ENCODE measurements around the gene TAS2R60. TPM values are rescaled to one million over a fixed set of nuclear protein-coding genes. Genes with fewer than 3 reads are reported as not detected.

Gene TAS2R60
- total and polyA plus RNA-seq, 2 donors from 2014 or later: not detected

DNA sequence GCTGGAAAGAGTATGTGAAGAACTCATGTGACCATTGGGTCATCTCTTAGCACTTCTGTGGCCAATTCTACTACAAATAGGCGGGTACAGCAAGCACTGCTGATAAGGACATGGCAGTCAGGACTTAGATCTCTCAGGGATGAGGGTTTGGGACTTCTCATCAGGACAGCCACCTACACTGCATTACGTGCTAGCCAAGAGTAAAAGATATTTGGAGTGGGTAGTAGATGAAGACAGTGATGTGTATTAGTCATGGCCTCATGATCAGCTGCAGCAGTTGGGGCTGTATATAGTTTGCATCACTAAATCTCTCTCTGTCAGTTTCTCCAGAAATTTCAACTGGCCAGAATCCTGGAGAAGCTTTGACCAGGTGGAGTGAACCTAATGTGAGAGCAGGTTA is 9.2 kb downstream of the TAS2R60 start:
- Histone ChIP-seq H3K36me3 (ENCODE audit: control insufficient read depth in 2 of 3, insufficient read depth in 3 of 3, low read length in 3 of 3) (no peaks in the 10 kb centered on the region), H3K4me3 (ENCODE audit: low read length in 3 of 3) (no peak overlapping the region), H3K27me3 (ENCODE audit: control insufficient read depth, insufficient read depth, low read length) (no peaks in the 10 kb centered on the region), H3K27ac (ENCODE audit: low read depth in 2 of 2, low read length in 2 of 2) (no peak overlapping the region), H3K9me3 (ENCODE audit: control insufficient read depth in 2 of 3, insufficient read depth in 1 of 3, low read length in 3 of 3) (no peaks in the 10 kb centered on the region), H3K4me1 (ENCODE audit: control insufficient read depth in 2 of 3, insufficient read depth in 2 of 3, low read depth in 1 of 3, low read length in 3 of 3) (no peaks in the 10 kb centered on the region), H3K9ac (ENCODE audit: low read length in 3 of 3) (no peak overlapping the region)
- intact Hi-C loops (cut with DNase I): no loop called here
- no peak for DNase-seq
- no peak for FAIRE-seq
- TF ChIP-seq CTCF (IDR thresholded peaks at IDR 0.05; ENCODE audit: borderline replicate concordance, extremely low read depth, insufficient read depth): no peak

DNA sequence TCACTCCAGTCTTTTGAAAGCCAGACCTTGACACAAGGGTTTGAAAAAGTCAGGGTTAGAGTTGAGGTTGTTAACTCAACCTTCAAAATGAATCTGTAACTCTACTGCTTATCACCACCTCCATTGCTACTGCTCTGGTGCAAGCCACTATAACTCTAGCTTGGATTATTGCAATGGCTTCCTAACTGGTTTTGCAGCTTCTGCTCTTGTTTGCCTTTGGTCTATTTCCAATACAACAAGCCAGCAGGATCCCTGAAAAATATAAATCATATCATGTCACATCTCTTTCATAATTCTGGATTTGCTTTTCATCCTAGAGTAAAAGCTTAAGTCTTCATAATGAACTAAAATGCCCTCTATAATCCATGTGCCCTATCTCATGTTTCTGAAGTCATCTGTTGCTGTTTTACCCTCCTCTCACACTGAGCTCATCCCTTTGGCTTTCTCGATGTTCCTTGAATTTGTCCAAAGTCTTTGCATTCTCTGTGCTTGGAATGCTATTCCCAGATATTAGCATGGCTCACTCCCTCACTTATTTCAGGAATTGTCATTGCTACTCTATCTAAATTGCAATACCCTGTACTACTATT is 10.9 kb downstream of the TAS2R60 start:
- no peaks in the 10 kb centered on the region for H3K36me3 ChIP-seq (ENCODE audit: control insufficient read depth in 2 of 3, insufficient read depth in 3 of 3, low read length in 3 of 3)
- no peaks in the 10 kb centered on the region for H3K27me3 ChIP-seq (ENCODE audit: control insufficient read depth, insufficient read depth, low read length)
- intact Hi-C loops (cut with DNase I): no loop called here
- H3K9me3 ChIP-seq (ENCODE audit: control insufficient read depth in 2 of 3, insufficient read depth in 1 of 3, low read length in 3 of 3): no peaks in the 10 kb centered on the region
- no peak overlapping the region for H3K4me3 ChIP-seq (ENCODE audit: low read length in 3 of 3)
- FAIRE-seq: no peak
- TF ChIP-seq CTCF (IDR thresholded peaks at IDR 0.05; ENCODE audit: borderline replicate concordance, extremely low read depth, insufficient read depth): no peak
- H3K4me1 ChIP-seq (ENCODE audit: control insufficient read depth in 2 of 3, insufficient read depth in 2 of 3, low read depth in 1 of 3, low read length in 3 of 3): no peaks in the 10 kb centered on the region
- no peak overlapping the region for H3K27ac ChIP-seq (ENCODE audit: low read depth in 2 of 2, low read length in 2 of 2)
- no peak for DNase-seq
- no peak overlapping the region for H3K9ac ChIP-seq (ENCODE audit: low read length in 3 of 3)

DNA sequence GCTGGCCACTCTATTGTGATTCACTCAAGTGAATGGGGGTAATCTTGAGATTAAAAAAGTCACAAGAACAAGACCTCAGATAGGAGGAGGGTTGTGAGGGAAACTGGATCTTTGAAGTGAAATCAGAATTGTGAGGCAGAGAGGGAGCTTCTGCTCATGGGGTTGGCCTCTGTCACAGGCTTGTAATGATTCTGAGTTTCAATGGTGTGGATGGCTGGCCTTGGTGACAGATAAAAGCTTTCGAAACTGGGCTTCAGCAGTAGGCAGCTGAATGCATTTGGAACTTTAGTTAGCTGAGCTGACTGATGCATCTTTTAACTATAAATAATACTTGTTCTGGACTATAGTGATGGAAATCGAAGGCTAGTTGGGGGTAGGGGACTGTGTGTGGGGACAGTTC is 12.2 kb downstream of the TAS2R60 start:
- no peak for TF ChIP-seq CTCF (IDR thresholded peaks at IDR 0.05; ENCODE audit: borderline replicate concordance, extremely low read depth, insufficient read depth)
- DNase-seq (no peak), FAIRE-seq (no peak)
- Histone ChIP-seq H3K9ac (ENCODE audit: low read length in 3 of 3) (no peak overlapping the region), H3K27me3 (ENCODE audit: control insufficient read depth, insufficient read depth, low read length) (no peaks in the 10 kb centered on the region), H3K27ac (ENCODE audit: low read depth in 2 of 2, low read length in 2 of 2) (no peak overlapping the region), H3K4me3 (ENCODE audit: low read length in 3 of 3) (no peak overlapping the region), H3K36me3 (ENCODE audit: control insufficient read depth in 2 of 3, insufficient read depth in 3 of 3, low read length in 3 of 3) (no peaks in the 10 kb centered on the region), H3K4me1 (ENCODE audit: control insufficient read depth in 2 of 3, insufficient read depth in 2 of 3, low read depth in 1 of 3, low read length in 3 of 3) (no peaks in the 10 kb centered on the region), H3K9me3 (ENCODE audit: control insufficient read depth in 2 of 3, insufficient read depth in 1 of 3, low read length in 3 of 3) (no peaks in the 10 kb centered on the region)
- intact Hi-C loops (cut with DNase I): no loop called here

- TF ChIP-seq CTCF (IDR thresholded peaks at IDR 0.05; ENCODE audit: borderline replicate concordance, extremely low read depth, insufficient read depth): no peak
- no peak for DNase-seq
- Histone ChIP-seq H3K9me3 (ENCODE audit: control insufficient read depth in 2 of 3, insufficient read depth in 1 of 3, low read length in 3 of 3) (no peaks in the 10 kb centered on the region), H3K36me3 (ENCODE audit: control insufficient read depth in 2 of 3, insufficient read depth in 3 of 3, low read length in 3 of 3) (no peaks in the 10 kb centered on the region), H3K4me3 (ENCODE audit: low read length in 3 of 3) (no peak overlapping the region), H3K27me3 (ENCODE audit: control insufficient read depth, insufficient read depth, low read length) (no peaks in the 10 kb centered on the region), H3K27ac (ENCODE audit: low read depth in 2 of 2, low read length in 2 of 2) (no peak overlapping the region), H3K9ac (ENCODE audit: low read length in 3 of 3) (no peak overlapping the region), H3K4me1 (ENCODE audit: control insufficient read depth in 2 of 3, insufficient read depth in 2 of 3, low read depth in 1 of 3, low read length in 3 of 3) (no peaks in the 10 kb centered on the region)
- FAIRE-seq: no peak
- intact Hi-C loops (cut with DNase I): no loop called here
Measured at GRCh38 chr7:143455942-143456341, 12.7 kb downstream of the TAS2R60 start.

All from kidney (tissue), 14 donors.